Posterior cingulate gyrus (tissue), 11 donors: Measurements from ENCODE around the gene SAXO1.
"Not testable (repeated sequence)": the region's sequence is repeated elsewhere in the genome, so short reads cannot be mapped to it uniquely, and the experiment has no call there.

Experiments
- DNase-seq, 10 donors: peaks; one replicate each; pipeline versions ENCODE4 v3.0.0 to v3.0.0-alpha.2; 2020 to 2021; ENCODE audit warnings: mixed read lengths in 3 of 10
- intact Hi-C: fragments of 100-400 bp; cut with DNase I; formaldehyde crosslinking; loops from one replicate; pipeline ENCODE4 v1.15.1; 2023

The SAXO1 gene, protein sequence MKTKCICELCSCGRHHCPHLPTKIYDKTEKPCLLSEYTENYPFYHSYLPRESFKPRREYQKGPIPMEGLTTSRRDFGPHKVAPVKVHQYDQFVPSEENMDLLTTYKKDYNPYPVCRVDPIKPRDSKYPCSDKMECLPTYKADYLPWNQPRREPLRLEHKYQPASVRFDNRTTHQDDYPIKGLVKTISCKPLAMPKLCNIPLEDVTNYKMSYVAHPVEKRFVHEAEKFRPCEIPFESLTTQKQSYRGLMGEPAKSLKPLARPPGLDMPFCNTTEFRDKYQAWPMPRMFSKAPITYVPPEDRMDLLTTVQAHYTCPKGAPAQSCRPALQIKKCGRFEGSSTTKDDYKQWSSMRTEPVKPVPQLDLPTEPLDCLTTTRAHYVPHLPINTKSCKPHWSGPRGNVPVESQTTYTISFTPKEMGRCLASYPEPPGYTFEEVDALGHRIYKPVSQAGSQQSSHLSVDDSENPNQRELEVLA

GRCh38 chr9:19033015-19033414 is at the start of gene SAXO1:
Gene SAXO1, minus strand, starts transcription at chr9:19033209. Its CDS starts 301 bp downstream, at chr9:19032908.
- intact Hi-C loops, result no loop called here
- DNase-seq, result peak in 1 of 10 donors; percentile 69

- DNase-seq, result no peak
- intact Hi-C loops, result no loop called here
These were observed 41.8 kb upstream of the SAXO1 start for GRCh38 chr9:19074836-19075235.

GRCh38 chr9:19074229-19074628 is 41.2 kb upstream of the SAXO1 start:
- no peak for DNase-seq
- intact Hi-C loops, result no loop called here

- DNase-seq, result no peak
- intact Hi-C loops, result no loop called here
These were observed 24.0 kb upstream of the SAXO1 start for GRCh38 chr9:19057033-19057432.

DNA sequence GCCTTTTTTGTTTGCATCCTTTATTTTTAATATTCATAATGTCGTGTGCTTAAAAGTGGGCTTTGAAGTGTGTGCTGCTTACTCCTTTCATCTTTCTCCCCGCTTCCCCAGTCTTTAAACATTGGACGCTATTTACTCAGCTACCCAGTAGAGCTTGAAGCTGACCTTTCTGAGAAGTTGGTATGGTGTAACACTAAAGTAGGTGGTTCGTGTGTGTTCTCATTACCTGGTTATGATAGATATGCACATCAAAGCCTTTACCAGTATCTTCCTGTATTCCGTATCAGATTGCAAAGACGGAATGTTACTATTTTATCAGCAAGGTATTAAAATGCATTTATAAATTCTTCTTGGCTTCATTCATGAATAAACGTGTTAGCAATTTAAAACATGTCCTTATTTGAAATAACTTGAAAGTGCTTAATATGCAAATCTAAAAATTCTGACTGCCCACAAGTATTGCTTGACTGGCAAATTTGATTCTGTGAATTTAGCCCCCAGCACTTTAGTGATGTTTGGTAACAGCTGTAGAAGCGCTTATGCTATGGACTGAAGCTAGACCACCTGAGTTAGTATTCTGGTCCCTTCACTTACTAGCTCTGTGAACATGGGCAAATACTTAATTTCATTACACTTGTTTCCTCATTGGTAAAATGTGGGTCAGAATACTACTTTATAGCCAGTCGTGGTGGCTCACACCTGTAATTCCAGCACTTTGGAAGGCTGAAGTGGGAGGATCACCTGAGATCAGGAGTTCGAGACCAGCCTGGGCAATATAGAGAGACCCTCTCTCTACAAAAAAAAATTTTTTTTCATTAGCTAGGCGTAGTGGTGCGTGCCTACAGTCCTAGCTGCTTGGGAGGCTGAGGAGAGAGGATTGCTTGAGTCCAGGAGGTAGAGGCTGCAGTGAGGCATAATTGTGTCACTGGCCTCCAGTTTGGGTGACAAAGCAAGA is 17.9 kb upstream of the SAXO1 start:
- no peak for DNase-seq

GRCh38 chr9:19049917-19050636 is 17.1 kb upstream of the SAXO1 start:
- peak in 5 of 10 donors; percentile 13 to 29 (median 19) for DNase-seq
- intact Hi-C loops, result loop anchor here (1.0 to 2.0 kb wide), 3 partner anchors 53 to 407 kb away; partner anchors contain the start of gene HAUS6

More for the DNA sequence above, 17.9 kb upstream of the SAXO1 start:
- intact Hi-C loops, result no loop called here

DNA sequence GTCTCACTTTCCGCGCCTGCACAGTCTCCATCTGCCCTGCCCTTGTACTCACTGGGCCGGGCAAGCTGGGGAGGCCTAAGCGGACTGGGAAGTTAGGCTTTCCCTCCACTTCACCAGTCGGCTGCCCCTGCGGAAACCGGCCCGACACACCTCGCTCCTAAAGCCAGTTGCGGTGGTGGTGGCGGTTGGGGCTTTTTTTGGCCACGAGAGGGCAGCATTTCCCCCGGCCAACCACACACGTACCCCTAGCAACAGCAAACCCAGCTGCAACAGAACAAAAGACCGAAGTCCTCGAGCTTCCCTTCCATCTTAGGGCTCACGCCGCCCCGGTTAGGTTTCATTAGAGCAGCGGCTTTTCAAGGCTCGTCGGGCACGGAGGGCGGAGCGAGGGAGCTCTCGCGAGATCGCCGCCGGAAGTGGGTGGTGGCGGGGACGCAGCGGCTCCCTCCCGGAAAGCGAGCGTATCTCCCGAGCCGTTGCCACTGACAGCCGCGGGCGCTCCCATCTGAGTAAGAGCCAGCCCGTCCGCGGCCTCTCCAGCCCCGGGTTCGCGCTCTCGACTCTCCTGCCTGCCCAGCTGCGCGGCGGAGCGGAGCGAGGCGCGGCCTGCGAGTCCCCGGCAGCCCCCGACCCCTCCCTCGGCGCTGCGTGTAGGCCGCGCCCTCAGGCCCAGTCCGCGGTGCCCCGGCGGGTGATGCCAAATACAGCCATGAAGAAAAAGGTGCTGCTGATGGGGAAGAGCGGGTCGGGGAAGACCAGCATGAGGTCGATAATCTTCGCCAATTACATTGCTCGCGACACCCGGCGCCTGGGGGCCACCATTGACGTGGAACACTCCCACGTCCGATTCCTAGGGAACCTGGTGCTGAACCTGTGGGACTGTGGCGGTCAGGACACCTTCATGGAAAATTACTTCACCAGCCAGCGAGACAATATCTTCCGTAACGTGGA is 16.2 kb upstream of the SAXO1 start, which contains the start of gene RRAGA:
Gene RRAGA, plus strand, starts transcription at position 462 of the 951 bp plus-strand sequence. Its CDS starts 233 bp downstream, at position 695.
- intact Hi-C loops, result loop anchor here (1.0 to 2.0 kb wide), 3 partner anchors 54 to 408 kb away; partner anchors contain the start of gene HAUS6
- peak; percentile 87 to 99 (median 93) for DNase-seq

- no peak for DNase-seq
- intact Hi-C loops, result no loop called here
These were observed 3.6 kb upstream of the SAXO1 start for GRCh38 chr9:19036611-19037010.

GRCh38 chr9:19032406-19032805 is 603 bp downstream of the SAXO1 start:
- intact Hi-C loops, result no loop called here
- DNase-seq, result no peak

DNA sequence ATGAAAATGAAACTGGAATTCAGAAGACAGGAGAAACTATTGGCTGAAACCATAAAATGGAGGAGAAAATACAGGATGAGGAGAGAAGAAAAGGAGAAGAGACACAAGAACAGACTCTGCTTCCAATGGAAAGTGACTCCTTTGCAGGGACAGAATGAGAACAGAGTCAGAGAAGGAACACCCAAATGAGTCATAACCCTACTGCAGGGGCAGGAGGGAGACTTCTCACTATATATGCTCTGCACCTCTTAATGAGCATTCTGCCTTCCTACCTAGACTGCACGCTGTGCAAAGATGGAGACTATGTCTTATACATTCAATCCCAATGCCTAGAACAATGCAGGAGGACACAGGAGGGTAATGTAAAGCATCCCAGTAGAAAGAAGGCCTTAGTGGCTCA is 2.1 kb downstream of the SAXO1 start:
- intact Hi-C loops, result no loop called here

DNA sequence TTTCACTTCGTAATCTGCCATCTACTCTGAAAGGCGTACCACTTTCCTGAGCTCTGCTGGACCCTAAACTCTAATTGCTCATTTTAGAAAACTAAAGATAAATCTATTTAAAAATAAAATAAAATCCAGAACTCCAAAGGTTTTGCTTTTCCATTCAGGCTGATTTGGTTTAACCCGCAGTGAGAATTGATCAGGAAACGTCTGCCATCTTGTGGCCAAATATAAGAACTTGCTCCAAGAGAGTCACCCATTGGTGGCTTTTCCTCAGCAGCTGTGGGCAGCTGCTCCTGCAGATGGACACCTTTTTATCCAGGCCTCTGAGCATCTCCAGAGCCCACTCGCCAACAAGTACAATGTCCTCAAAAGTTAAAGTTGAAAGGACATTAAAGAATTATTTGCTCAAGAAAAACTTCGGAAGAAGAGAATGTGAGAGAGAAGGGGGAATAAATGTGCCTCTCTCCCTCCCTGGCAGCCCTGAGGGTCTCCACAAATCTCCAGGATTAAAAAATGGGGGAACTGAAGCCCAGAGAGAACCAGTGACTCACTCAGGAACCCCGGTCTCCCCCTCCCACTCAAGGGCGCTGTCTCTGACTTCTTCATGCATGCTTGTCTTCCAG is 4.1 kb downstream of the SAXO1 start:
- intact Hi-C loops, result loop anchor here (1.0 to 10.0 kb wide), 4 partner anchors 584 to 1502 kb away; no protein-coding TSS in a partner anchor

More for the DNA sequence above, 2.1 kb downstream of the SAXO1 start:
- DNase-seq, result no peak

GRCh38 chr9:19027825-19028224 is 5.2 kb downstream of the SAXO1 start:
- intact Hi-C loops, result loop anchor here (5.0 to 10.0 kb wide), 3 partner anchors 583 to 1501 kb away; no protein-coding TSS in a partner anchor

More for the DNA sequence above, 4.1 kb downstream of the SAXO1 start:
- peak in 5 of 10 donors; percentile 16 to 86 (median 31) for DNase-seq

GRCh38 chr9:19026375-19026774 is 6.6 kb downstream of the SAXO1 start:
- intact Hi-C loops, result loop anchor here (5.0 to 10.0 kb wide), 3 partner anchors 582 to 1499 kb away; no protein-coding TSS in a partner anchor

More at GRCh38 chr9:19027825-19028224, 5.2 kb downstream of the SAXO1 start:
- DNase-seq, result peak in 1 of 10 donors; percentile 80

DNA sequence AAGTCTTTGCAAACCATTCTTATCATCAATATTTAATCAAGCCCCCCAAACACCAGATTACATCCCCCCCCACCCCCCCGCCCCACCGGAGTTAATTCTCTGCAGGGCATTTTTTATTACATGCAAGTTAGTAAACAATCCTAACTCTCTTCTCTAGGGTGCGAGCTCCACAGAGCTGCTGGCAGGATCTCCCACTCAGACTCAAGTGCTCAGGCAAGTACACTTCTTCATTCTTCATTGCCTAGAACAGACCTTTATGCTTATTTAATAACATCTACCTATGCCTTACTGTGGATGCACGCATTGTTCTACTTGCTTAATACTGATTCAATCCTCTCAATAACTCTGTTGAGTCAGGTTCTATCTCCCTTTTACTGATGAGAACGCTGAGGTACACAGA is 9.9 kb downstream of the SAXO1 start:
- intact Hi-C loops, result loop anchor here (10.0 kb wide), 1 partner anchor 578 kb away; no protein-coding TSS in a partner anchor
- no peak for DNase-seq

More at GRCh38 chr9:19026375-19026774, 6.6 kb downstream of the SAXO1 start:
- no peak for DNase-seq

- DNase-seq, result no peak
- intact Hi-C loops, result loop anchor here (10.0 kb wide), 1 partner anchor 577 kb away; no protein-coding TSS in a partner anchor
These were observed 10.8 kb downstream of the SAXO1 start for GRCh38 chr9:19022206-19022605.

GRCh38 chr9:19021649-19022048 is 11.4 kb downstream of the SAXO1 start:
- DNase-seq, result not testable (repeated sequence)
- intact Hi-C loops, result loop anchor here (10.0 kb wide), 1 partner anchor 577 kb away; no protein-coding TSS in a partner anchor

DNA sequence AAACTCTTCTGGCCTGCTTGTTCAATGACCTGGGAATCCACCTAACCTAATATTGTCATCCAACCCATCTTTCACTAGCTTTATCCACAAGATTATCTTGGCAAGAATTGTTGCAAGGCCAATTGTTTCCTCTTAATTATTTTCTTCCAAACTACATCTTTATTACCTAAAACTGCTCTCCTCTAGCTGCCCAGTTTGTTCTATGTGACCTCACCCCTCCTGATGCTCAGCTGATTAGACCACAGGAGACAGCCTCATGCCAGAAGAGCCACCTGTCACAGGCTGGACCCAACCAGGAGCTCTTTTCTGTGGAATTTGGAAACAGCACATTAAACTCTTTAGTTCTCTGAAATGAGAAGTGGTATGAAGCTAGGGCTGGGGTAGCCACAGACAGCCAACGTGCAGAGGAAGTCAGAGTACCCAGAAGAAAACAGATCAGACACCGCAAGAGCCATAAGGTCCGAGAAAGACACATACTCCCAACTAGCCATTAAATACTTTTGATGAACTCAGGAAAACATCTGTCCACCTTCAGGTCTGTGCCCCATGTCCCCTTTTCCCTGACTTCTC is 12.0 kb downstream of the SAXO1 start:
- DNase-seq, result no peak
- intact Hi-C loops, result loop anchor here (10.0 kb wide), 1 partner anchor 576 kb away; no protein-coding TSS in a partner anchor
